ENCODE results near the gene KLHL34. TPM values are rescaled to one million over a fixed set of nuclear protein-coding genes. Genes with fewer than 3 reads are reported as not detected.

Gene KLHL34
- total RNA-seq, 2 donors from 2014 or later: 2.7 to 3.0 TPM

DNA sequence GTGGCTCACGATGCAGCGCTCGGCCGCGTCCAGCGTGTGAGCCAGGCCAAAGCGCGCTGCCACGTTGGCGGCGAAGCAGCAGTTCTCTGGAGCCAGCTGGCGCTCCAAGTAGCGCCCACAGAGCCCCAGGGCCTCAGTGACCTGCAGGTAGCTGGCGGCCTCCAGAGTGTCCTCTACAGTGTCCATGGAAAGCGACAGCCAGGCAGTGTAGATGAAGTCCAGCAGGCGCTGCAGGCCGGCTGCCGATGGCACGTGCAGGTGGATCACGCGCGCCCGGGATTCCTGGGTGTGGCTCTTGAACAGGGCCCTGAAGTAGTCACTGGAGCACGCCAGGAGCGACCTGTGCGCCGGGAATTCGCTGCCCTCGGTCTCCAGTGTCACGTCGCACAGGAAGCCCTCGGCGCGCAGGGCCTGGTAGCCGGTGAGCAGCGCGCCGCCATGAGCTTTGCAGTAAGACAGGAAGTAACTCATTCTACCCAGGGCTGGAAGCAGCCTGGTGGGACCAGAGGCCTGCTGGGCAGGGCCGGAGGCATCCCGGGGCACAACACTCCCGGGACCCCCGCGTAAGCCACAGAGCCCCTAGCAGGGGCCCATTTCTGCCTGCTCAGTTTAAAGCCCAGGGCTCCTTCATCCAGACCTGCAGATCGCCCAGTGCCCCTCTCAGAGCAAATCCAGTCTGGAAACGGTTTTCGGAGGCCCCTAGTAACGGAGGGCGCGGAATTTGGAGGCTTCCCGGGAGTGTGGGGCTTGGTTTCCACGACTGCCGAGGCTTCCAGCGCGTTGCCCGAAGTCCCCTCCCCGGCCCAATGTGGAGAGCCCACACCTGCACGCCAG, 595 bp downstream of the KLHL34 start:
- intact Hi-C loops (cut with DNase I, micrococcal nuclease): no loop called here
- no peak for ATAC-seq
- no peak for DNase-seq

DNA sequence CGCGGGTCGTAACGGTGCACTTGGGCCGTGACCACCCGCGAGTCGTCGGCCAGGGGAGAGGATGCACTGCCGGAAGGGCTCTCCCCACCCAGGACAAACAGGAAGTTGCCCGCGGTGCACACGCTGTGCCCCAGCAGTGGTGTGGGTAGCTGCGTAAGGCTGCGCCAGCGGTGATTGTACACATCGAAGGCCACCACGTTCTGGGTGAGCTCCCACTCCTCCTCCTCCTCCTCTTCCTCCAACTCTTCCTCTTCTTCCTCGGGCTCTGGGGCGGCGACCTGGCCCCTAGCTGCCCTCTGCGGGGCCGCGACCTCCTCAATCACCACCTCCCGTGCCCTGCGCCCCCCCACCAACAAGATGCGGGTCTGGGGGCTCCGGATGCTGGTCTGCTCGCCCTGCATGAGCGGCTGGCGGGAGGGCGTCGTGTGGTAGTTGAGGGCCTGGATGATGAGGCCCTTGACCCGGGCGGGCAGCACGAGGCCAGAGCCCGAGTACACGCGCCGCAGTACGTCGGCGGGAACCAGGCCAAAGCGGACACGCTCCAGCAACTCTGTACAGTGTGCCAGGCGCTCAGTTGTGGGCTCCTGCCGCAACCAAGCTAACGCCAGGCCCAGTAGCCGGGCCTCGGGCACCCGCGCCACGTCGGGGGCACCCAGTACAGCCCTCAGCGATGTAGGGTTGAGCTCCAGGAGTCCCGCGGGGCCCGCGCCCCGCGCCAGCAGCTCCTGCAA, 1.4 kb downstream of the KLHL34 start:
- no peak for ATAC-seq
- intact Hi-C loops (cut with DNase I, micrococcal nuclease): no loop called here
- no peak for DNase-seq

DNA sequence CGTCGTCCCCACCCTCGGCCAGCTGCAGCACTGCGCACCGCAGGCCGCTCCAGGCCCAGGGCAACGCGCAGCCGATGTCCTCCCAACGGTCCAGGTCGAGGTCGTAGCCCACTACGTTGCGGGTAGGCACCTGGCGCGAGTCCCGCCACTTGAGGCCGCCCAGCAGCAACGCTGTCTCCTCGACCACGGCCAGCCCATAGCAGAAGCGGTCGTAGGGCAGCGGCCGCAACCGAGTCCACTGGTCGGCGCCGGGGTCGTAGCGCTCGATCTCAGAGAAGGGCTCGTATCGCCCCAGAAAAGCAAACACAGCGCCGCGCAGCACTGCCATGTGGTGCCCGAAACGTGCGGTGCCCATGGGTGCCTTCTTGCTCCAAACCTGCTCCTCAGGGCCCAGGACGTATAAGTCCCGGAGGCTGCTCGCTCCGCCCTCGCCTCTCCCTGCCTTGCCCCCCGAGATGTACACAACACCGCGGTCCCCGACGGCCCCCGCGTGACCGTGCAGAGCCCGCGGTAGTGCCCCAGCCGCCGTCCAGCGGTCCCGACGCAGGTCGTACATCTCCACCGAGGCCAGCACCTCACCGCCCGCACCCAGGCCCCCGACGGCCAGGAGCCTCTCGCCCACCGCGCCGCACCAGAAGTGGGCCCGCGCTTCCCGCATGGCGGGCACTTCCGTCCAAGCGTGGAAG, 2.1 kb downstream of the KLHL34 start:
- no peak for ATAC-seq
- intact Hi-C loops (cut with DNase I, micrococcal nuclease): no loop called here
- no peak for DNase-seq

DNA sequence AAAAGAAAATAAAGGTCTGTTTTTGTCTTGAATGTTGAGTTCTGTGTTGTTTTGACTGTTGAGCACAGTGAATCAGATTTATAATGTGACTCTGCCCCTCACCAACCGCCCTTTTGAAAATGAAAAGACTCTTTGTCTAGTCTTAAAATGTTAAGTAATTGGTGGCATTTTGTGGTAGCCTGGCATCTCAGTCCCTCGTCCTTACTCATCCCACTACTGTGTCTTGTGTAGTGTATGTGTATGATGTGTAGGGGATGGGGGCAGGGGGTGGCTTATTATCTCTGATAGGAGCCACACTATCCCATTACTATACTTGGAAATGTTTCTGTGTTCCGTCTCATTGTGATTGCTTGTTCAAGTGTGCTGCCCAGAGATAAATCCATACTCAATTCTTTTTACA, 12.2 kb downstream of the KLHL34 start:
- ATAC-seq (no peak), DNase-seq (no peak)
- intact Hi-C loops (cut with DNase I, micrococcal nuclease): no loop called here

DNA sequence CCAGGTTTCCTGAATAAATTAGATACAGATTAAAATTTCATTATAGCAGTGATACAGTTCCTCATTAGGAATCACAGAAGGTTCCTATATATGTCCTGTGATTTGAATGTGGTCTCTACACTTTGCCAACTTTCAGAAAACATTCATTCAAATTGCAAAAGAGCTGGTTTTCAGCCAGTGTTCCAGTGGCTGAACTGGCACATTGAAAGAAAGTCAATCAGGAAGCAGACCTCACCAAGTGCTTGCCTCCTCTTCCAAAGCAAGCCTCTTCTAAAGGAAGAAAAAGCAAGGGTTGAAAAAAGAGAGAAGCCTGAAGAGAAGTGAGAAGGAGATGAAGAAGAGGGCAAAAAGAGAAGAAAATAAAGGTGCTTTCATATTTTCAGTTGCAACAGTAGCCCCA, 12.7 kb downstream of the KLHL34 start:
- DNase-seq (no peak), ATAC-seq (no peak)
- intact Hi-C loops (cut with DNase I, micrococcal nuclease): no loop called here

DNA sequence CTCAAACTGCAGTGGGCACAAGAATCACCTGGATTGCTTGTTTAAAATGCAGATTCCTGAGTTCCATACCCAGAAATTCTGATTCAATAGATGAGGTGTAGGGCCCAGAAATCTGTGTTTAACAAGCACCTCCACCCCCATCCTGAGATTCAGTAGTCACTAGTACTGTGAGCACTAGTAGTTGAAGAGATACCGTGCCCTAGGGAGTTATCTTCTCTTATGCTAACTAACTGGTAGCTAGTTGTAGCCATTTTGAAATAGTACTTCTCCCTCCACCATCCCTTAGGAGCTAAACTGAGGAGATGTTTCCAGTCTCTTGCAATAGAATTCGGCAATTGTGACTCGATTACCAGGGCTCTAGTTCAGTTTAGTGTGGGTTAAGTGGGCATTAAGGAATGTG, 18.4 kb downstream of the KLHL34 start:
- DNase-seq (no peak), ATAC-seq (no peak)
- intact Hi-C loops (cut with DNase I, micrococcal nuclease): no loop called here

DNA sequence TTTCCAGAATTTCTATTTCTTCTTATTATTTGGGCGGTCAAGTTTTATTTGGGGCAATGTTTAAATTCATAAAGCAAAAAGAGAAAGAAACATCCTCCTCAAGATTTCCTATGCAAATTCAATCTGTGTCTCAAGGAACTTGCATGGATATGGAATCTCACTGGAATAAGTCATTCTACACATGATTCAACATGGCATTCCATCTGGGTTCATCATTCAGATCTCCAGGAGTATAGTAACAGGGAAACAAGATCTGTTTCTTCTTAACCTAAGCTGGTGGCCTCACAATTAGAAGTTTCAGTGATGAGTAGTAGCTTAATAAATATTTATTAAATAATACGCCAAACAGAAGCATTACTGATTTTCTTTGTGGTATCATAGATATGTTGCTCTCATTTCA, 19.8 kb downstream of the KLHL34 start:
- no peak for ATAC-seq
- no peak for DNase-seq
- intact Hi-C loops (cut with DNase I, micrococcal nuclease): no loop called here

DNA sequence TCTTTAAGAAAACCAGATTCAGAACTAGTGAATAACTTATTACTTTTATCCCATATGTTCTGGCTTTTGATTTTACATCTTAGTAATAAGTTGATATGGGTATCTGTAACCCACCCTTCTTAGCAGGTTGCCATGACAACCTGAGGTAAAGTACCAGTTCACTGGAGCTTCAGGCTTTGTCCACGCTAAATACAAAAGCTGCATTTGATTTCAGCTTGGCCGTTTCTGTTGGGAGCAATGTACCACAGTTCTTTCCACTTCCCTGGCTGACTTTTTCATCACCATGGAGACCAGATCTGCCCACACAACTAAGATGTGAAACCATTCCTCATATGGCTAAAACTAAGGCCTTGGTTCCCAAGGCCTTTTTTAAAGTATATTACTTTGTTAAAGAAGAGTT, 26.1 kb downstream of the KLHL34 start:
- intact Hi-C loops (cut with DNase I, micrococcal nuclease): no loop called here
- DNase-seq (no peak), ATAC-seq (no peak)

DNA sequence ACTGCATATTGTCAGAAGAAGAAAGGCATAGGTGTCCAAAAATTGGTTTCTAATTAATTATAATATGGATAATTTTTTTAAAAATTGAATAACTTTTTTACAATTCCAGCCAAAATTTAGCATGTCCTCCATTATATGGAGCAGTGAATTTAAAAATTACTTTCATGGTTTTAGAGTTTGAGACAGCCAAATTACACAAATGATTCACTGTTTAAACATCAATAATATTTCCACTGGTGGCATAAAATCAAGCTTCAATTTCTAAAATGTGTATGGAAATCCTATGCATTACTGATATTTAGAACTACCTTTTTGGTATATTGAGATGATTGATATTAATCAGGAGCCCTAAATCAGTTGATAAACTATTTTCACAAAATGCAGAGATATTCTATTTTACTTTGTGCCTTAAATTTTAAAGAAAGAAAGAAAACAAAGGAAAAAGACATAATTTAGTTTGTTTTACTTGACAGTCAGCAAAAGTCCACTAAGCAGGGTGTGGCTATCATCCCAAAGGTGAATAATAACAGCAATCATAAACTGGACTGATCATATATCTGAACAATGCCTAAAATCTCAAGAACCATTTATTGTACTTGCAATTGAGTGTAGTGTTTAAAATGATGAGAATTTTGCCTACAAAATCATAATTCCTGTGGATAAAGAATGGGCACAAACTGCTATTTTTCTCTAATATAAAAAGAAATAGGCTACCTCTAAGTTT, 34.2 kb downstream of the KLHL34 start:
- ATAC-seq (no peak), DNase-seq (no peak)
- intact Hi-C loops (cut with DNase I, micrococcal nuclease): no loop called here

DNA sequence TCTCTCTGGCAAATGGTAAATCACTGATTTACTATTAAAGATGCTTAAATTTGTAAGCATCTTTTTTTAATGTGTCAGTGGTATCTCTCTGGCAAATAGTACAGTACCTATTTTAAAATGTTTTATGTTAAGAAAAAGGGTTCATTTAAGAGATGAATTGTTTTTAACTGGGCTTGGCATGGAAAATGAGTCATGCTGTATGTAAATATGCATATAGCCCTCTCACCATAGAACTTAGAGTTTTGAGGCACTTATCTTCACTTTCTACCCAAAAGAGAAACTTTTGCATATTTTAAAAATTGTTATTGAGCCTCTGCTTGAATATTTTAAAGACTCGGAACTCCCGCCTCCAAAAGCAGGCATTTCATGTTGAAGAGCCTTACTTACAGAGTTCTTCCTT, 37.9 kb downstream of the KLHL34 start:
- no peak for ATAC-seq
- DNase-seq: no peak
- intact Hi-C loops (cut with DNase I, micrococcal nuclease): no loop called here

DNA sequence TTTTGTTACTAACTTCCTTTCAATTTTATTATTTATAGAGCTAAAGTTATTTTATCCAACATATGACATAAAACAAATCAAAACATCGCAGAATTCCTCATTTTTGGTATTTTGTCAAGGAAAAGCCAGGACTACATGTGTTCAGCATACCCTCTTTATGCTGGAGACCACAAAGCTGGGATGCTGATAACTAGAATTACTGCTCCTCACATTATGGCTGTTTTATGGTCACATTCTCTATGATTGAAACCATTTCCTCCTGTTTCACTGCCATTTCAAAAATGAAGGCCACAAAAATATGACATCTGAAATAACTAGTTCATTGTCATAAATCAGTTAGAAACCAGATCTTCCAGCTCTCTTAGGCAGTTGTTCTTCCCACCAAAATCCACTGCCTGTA, 41.7 kb downstream of the KLHL34 start:
- intact Hi-C loops (cut with DNase I, micrococcal nuclease): no loop called here
- ATAC-seq (no peak), DNase-seq (no peak)

DNA sequence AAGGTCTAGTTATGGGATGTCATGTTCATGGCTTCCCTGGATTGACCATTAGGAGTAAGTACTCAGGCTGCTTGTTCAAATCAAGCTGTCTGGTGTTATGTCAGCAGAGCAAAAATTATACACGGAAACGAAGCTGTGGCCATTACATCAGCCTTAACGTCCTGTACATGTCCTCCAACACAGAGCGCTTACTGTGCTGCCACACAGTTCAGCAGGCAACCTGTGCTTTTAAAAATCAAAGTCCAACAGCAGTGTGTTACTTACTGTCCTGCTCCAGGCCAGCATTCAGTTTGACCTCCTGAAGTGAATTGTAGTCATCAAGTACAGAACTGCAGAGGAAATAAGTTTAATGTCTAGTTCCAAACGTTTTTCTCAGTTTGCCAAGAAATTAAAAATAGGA, 46.0 kb downstream of the KLHL34 start:
- DNase-seq: no peak
- ATAC-seq: no peak
- intact Hi-C loops (cut with DNase I, micrococcal nuclease): no loop called here

DNA sequence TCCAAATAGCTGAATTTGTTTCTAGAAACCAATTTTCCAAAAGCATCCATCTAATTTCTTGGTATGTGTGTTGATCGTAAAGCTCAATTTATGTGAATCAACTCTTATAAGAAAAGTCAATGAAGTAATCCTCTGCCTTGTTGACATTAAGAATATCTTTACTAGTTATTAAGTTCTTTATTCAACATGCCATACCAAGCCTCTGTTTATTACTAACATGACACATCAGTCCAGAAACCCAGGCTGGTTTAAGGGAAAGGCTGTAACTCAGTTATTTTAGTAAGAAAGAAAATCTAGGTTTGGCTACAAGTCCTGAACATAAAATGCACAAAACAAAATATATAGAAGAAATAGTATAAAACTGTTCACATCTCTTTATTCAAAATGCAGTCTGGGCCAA, 48.0 kb downstream of the KLHL34 start:
- DNase-seq: no peak
- intact Hi-C loops (cut with DNase I, micrococcal nuclease): no loop called here
- no peak for ATAC-seq

DNA sequence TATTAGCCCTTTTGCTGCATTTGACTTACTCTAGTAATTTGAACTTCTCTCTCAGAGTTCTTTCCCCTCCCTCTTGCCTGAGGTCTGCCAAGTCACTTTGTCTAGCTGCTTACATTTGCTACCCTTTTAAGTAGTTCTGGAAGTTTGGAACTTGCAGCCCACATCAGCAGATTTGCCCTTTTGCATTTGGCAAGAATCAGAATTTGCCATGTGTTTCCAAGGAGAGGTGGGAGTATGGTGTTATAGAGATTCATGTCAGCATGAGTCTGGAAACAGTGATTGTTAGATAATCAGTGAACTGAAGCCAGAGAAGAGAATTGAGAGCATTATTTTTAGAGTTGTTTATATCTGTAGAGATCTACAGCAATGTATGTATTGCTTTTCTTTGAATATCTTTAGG, 52.1 kb downstream of the KLHL34 start:
- no peak for DNase-seq
- intact Hi-C loops (cut with DNase I, micrococcal nuclease): no loop called here
- no peak for ATAC-seq

Other genes with a start within 250 kb of the KLHL34 start
- 1 to 10 TPM in 1 of 2 donors, not detected in 1; 2.1 TPM for gene SMPX, start 99.8 kb upstream of the KLHL34 start, total RNA-seq
- 1 to 10 TPM; 8.5 to 8.6 TPM for gene MBTPS2, start 181.3 kb upstream of the KLHL34 start, total RNA-seq
- 1 to 10 TPM in 1 of 2 donors, under 1 TPM in 1; 0.95 to 1.2 TPM for gene YY2, start 197.7 kb upstream of the KLHL34 start, total RNA-seq

Measured in left colon (tissue), 2 donors.